Erythroblast (primary cell): ENCODE measurements around the gene GABRG3.

Source experiments
- GATA1 ChIP-seq: IDR thresholded peaks from 2 replicates; pipeline ENCODE4 v1.6.1; 2011; ENCODE audit warnings: low read depth, mild to moderate bottlenecking, control low read depth, low read length, moderate library complexity
- POLR2A ChIP-seq: IDR thresholded peaks from 2 replicates; pipeline ENCODE4 v1.6.1; 2011; ENCODE audit warnings: mild to moderate bottlenecking, low read length

- TF ChIP-seq POLR2A (no peak), GATA1 (no peak)
Measured at GRCh38 chr15:27133249-27133648, 162.3 kb downstream of the GABRG3 start.
